ENCODE data around the gene ITFG2.
"Not testable (repeated sequence)": the region's sequence is repeated elsewhere in the genome, so short reads cannot be mapped to it uniquely, and the experiment has no call there.

ITFG2 gene

DNA sequence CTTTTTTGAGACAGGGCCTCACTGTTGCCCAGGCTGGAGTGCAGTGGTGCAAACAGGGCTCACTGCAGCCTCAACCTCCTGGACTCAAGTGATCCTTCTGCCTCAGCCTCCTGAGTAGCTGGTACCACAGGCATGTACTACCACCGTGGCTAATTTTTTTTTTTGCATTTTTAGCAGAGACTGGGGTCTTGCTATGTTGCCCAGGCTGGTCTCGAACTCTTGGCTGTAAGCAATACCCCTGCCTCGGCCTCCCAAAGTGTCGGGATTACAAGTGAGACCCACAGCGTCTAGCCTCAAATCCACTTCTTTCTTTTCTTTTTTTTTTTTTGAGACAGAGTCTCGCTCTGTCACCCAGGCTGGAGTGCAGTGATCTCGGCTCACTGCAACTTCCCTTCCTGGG is 50.9 kb downstream of the ITFG2 start:
- DNase-seq (ENCODE audit: low read depth) = not testable (repeated sequence)

DNA sequence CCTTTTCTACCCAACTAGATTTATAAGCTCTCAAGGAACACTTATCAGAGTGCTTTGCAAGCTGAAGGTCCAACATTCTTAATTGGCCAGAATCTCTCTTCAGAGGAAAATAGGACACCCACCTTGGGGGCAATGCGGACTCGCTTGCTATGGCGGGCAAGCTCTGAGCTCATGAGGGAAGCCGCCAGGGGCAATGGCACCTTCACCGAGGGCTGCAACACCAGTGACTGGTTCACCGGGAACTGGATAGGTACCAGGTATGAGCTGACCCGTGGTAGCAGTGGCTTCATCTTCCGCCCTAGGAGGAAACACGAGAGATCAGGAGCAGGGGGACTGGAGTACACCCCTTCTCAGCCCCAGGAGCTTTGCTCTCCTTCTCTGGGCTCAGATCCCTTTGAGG is 51.7 kb downstream of the ITFG2 start:
- no peak for DNase-seq (ENCODE audit: low read depth)

DNA sequence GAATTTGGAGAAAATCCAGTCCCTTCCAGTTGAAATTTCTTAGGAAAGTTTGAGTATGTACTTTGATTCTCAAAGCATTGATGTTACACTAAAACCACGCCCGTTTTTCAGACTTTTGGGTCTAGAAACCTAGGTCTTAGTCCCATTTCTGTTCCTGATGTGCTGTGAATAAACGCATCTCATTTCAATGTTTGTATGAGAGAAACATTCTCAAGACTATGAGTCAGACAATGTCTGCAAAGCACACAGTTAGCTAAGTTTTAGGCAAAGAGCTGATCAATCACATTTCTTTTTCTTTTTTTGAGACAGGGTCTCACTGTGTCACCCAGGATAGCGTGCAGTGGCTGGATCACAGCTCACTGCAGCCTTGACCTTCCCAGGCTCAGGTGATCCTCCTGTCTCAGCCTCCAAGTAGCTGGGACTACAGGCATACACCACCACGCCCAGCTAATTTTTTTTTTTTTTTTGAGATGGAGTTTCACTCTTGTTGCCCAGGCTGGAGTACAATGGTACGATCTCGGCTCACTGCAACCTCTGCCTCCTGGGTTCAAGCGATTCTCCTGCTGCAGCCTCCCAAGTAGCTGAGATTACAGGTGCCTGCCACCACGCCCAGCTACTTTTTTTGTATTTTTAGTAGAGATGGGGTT is 56.6 kb downstream of the ITFG2 start:
- peak; percentile 15 for DNase-seq (ENCODE audit: low read depth)

Data from amniotic epithelial cell (primary cell).